Measurements from ENCODE around the gene BMP10. TPM values are rescaled to one million over a fixed set of nuclear protein-coding genes. Genes with fewer than 3 reads are reported as not detected.
A peak's percentile ranks its signal among the peaks of the same experiment; 100 is the strongest.

BMP10 gene
- total RNA-seq, 1 donor from 2014 or later: not detected

DNA sequence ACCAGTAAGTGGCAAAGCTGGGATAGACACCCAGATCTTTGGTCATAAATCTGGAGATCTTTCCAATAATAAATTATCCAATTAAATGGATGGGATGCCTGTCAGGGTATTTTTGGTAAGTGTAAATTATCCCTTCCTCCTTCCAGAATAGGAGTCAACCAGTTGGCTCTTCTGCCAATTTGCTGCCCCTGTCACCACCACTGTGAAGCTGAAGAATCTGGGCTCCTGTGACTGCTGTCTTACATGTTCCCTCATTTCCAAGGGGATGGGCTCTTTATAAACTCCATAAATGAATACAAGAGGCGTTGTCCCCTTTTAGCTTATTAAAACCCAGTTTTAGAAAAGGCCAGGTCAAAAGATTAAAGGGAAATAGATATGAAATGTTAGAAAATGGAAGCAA lies 17.8 kb upstream of the BMP10 start:
- no peak for FAIRE-seq

GRCh38 chr2:68888038-68888704 lies 17.0 kb upstream of the BMP10 start:
- no peak for TF ChIP-seq CTCF (IDR thresholded peaks at IDR 0.05; ENCODE audit: insufficient read depth, low read length, severe bottlenecking)
- Histone ChIP-seq H3K4me3 (ENCODE audit: low read depth, low read length) (no peak overlapping the region), H3K36me3 (ENCODE audit: control insufficient read depth, insufficient read depth, low read length) (no peaks in the 10 kb centered on the region), H3K27me3 (ENCODE audit: control insufficient read depth, insufficient read depth, low read length) (no peaks in the 10 kb centered on the region)
- DNase-seq (ENCODE audit: low read depth) (no peak), FAIRE-seq (peak; percentile 96)

More for the DNA sequence above, 17.8 kb upstream of the BMP10 start:
- DNase-seq (ENCODE audit: low read depth): no peak
- TF ChIP-seq CTCF (IDR thresholded peaks at IDR 0.05; ENCODE audit: insufficient read depth, low read length, severe bottlenecking): no peak
- no peaks in the 10 kb centered on the region for H3K27me3 ChIP-seq (ENCODE audit: control insufficient read depth, insufficient read depth, low read length)
- no peaks in the 10 kb centered on the region for H3K36me3 ChIP-seq (ENCODE audit: control insufficient read depth, insufficient read depth, low read length)
- no peak overlapping the region for H3K4me3 ChIP-seq (ENCODE audit: low read depth, low read length)

GRCh38 chr2:68885811-68886075 lies 14.5 kb upstream of the BMP10 start:
- TF ChIP-seq CTCF (IDR thresholded peaks at IDR 0.05; ENCODE audit: insufficient read depth, low read length, severe bottlenecking): no peak
- Histone ChIP-seq H3K4me3 (ENCODE audit: low read depth, low read length) (no peak overlapping the region), H3K27me3 (ENCODE audit: control insufficient read depth, insufficient read depth, low read length) (peaks cover 2% of the 10 kb centered on the region), H3K36me3 (ENCODE audit: control insufficient read depth, insufficient read depth, low read length) (no peaks in the 10 kb centered on the region)
- no peak for DNase-seq (ENCODE audit: low read depth)
- no peak for FAIRE-seq

DNA sequence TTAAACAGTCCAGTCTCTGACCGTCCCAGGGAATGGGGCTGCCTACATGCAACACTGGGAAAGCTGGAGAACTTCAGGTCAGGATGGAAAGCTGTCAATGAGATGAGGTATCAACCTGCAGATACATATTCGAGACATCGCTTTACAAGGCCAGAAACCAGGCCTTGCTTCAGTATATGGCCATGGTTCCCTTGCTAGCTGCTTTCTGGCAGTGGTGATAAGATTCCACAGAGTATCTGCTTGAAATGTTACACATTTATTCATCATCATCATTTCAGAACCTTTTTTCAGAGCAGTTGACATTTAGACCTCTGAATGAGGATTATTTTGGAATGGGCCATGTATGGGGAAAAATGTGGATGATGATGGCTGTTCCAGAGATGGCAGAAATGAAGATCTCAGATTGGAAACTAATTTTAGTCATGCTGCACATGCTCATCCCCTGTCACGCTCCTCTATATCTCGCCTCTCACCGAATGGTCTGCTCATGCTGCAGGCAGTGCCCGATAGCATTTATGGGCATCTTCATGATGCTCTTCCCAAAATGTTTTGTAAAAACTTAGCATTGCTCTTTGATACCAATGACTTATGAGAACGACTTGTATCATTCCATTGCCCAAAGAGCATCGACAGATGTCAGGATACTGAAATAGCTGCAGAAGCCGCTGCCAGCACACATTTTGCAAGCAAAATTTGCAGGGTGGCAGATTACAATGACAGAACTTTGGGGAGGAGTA lies 14.0 kb upstream of the BMP10 start:
- TF ChIP-seq CTCF (IDR thresholded peaks at IDR 0.05; ENCODE audit: insufficient read depth, low read length, severe bottlenecking): no peak
- FAIRE-seq: peak; percentile 86
- peaks cover 2% of the 10 kb centered on the region for H3K27me3 ChIP-seq (ENCODE audit: control insufficient read depth, insufficient read depth, low read length)

GRCh38 chr2:68880213-68880612 lies 9.0 kb upstream of the BMP10 start:
- Histone ChIP-seq H3K27me3 (ENCODE audit: control insufficient read depth, insufficient read depth, low read length) (peaks cover 9% of the 10 kb centered on the region), H3K4me3 (ENCODE audit: low read depth, low read length) (no peak overlapping the region), H3K36me3 (ENCODE audit: control insufficient read depth, insufficient read depth, low read length) (no peaks in the 10 kb centered on the region)
- TF ChIP-seq CTCF (IDR thresholded peaks at IDR 0.05; ENCODE audit: insufficient read depth, low read length, severe bottlenecking): no peak
- FAIRE-seq (no peak), DNase-seq (ENCODE audit: low read depth) (no peak)

More for the DNA sequence above, 14.0 kb upstream of the BMP10 start:
- Histone ChIP-seq H3K36me3 (ENCODE audit: control insufficient read depth, insufficient read depth, low read length) (no peaks in the 10 kb centered on the region), H3K4me3 (ENCODE audit: low read depth, low read length) (no peak overlapping the region)
- no peak for DNase-seq (ENCODE audit: low read depth)

Measured in bronchial epithelial cell (primary cell).